ENCODE measurements around the gene CREG2.

DNA sequence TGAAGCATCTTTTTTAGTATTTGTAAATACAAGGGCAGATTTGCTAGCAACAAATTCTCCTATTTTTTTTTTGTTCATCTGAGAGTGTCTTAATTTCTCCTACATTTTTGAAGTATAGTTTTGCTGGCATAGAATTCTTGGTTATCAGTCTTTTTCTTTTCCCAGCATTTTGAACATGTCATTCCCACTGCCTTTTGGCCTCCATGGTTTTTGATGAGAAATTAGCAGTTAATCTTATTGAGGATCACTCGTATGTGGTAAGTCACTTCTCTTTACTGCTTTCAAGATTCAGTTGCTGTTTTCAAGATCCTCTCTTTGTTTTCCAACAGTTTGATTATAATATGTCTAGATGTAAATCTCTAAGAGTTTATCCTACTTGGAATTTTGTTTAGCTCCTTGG, 61.9 kb downstream of the CREG2 start:
- TF ChIP-seq EZH2 (IDR thresholded peaks at IDR 0.05; ENCODE audit: borderline replicate concordance, insufficient read depth, low read length, poor library complexity, severe bottlenecking) (no peak), REST (IDR thresholded peaks at IDR 0.05; ENCODE audit: borderline replicate concordance) (no peak), CTCF (IDR thresholded peaks at IDR 0.05; ENCODE audit: poor library complexity, severe bottlenecking) (no peak)

Measured in neural cell (in vitro differentiated cells).